GM19397 (cell line): ENCODE data around the gene TXNDC8.
A peak's percentile ranks its signal among the peaks of the same experiment; 100 is the strongest.
"Not testable (repeated sequence)": the region's sequence is repeated elsewhere in the genome, so short reads cannot be mapped to it uniquely, and the experiment has no call there.

Source experiments
- ATAC-seq: cut with Tn5 transposase; IDR thresholded peaks from one replicate; pipeline ENCODE4 v1.9.1; 2021; ENCODE audit warnings: mild to moderate bottlenecking, moderate library complexity; ENCODE audit not compliant: unreplicated experiment

Gene TXNDC8

GRCh38 chr9:110328763-110329162, 8.9 kb downstream of the TXNDC8 start:
- ATAC-seq: no peak

GRCh38 chr9:110327716-110328115, 9.9 kb downstream of the TXNDC8 start:
- ATAC-seq: no peak

GRCh38 chr9:110323818-110324217, 13.8 kb downstream of the TXNDC8 start:
- no peak for ATAC-seq

- ATAC-seq: no peak
These were observed 16.8 kb downstream of the TXNDC8 start for GRCh38 chr9:110320651-110321445.

GRCh38 chr9:110319781-110320492, 17.7 kb downstream of the TXNDC8 start:
- ATAC-seq: no peak

- no peak for ATAC-seq
These were observed 19.8 kb downstream of the TXNDC8 start for GRCh38 chr9:110317911-110318310.

- ATAC-seq: peak; percentile 96
These were observed 21.2 kb downstream of the TXNDC8 start for GRCh38 chr9:110316261-110317075.

GRCh38 chr9:110311978-110312377, 25.7 kb downstream of the TXNDC8 start:
- not testable (repeated sequence) for ATAC-seq

GRCh38 chr9:110309681-110310080, 28.0 kb downstream of the TXNDC8 start:
- ATAC-seq: no peak

GRCh38 chr9:110308633-110309038, 29.0 kb downstream of the TXNDC8 start:
- ATAC-seq: peak; percentile 63

- ATAC-seq: no peak
These were observed 30.5 kb downstream of the TXNDC8 start for GRCh38 chr9:110307191-110307590.

GRCh38 chr9:110303133-110303532, 34.5 kb downstream of the TXNDC8 start:
- no peak for ATAC-seq

GRCh38 chr9:110298043-110298605, 39.5 kb downstream of the TXNDC8 start:
- no peak for ATAC-seq

GRCh38 chr9:110293248-110293647, 44.4 kb downstream of the TXNDC8 start:
- no peak for ATAC-seq

GRCh38 chr9:110291921-110292557, 45.6 kb downstream of the TXNDC8 start:
- no peak for ATAC-seq

- ATAC-seq: no peak
These were observed 47.7 kb downstream of the TXNDC8 start for GRCh38 chr9:110290001-110290400.

- ATAC-seq: no peak
These were observed 49.2 kb downstream of the TXNDC8 start for GRCh38 chr9:110288503-110288902.

GRCh38 chr9:110287289-110287680, 50.4 kb downstream of the TXNDC8 start:
- ATAC-seq: no peak

- no peak for ATAC-seq
These were observed 53.3 kb downstream of the TXNDC8 start for GRCh38 chr9:110284211-110284844.

- ATAC-seq: no peak
These were observed 53.9 kb downstream of the TXNDC8 start for GRCh38 chr9:110283751-110284150.
